Astrocyte (in vitro differentiated cells and primary cell): ENCODE data around the gene ESRRG.

Experiments used
- CTCF ChIP-seq: IDR thresholded peaks from 2 replicates; pipeline ENCODE4 v1.5.1; 2011; ENCODE audit warnings: low read depth, mild to moderate bottlenecking, inconsistent platforms, low read length, moderate library complexity; ENCODE audit not compliant: insufficient read depth
- EZH2 ChIP-seq: IDR thresholded peaks from 2 replicates; pipeline ENCODE4 v1.6.1; 2012; ENCODE audit warnings: mild to moderate bottlenecking, low read length, inconsistent platforms; ENCODE audit not compliant: insufficient read depth

GRCh38 chr1:216462066-216462775 lies 261.0 kb downstream of the ESRRG start:
- no peak for TF ChIP-seq CTCF
- no peak for TF ChIP-seq EZH2
